Prostate gland (tissue), 2 donors: ENCODE data around the gene COX7A2.

Experiments used
- CTCF ChIP-seq, 4 experiments: fragments of 200-600 bp in 2 of 4; fragments of 450-650 bp in 2 of 4; sonication (generic) in 2 of 4; IDR thresholded peaks; 1 replicate in 3 of 4; 2 replicates in 1 of 4; pipeline ENCODE4 v1.5.1; 2016 to 2019; ENCODE audit warnings: antibody characterized with exemption in 4 of 4, mild to moderate bottlenecking in 2 of 4, moderate library complexity in 2 of 4
- POLR2A ChIP-seq: fragments of 450-650 bp; IDR thresholded peaks from one replicate; pipeline ENCODE4 v1.6.1; 2016; ENCODE audit warnings: antibody characterized with exemption, mild to moderate bottlenecking
- POLR2AphosphoS5 ChIP-seq: sonication (generic); formaldehyde crosslinking; IDR thresholded peaks from one replicate; pipeline ENCODE4 v1.6.1; 2017; ENCODE audit warnings: antibody characterized with exemption

DNA sequence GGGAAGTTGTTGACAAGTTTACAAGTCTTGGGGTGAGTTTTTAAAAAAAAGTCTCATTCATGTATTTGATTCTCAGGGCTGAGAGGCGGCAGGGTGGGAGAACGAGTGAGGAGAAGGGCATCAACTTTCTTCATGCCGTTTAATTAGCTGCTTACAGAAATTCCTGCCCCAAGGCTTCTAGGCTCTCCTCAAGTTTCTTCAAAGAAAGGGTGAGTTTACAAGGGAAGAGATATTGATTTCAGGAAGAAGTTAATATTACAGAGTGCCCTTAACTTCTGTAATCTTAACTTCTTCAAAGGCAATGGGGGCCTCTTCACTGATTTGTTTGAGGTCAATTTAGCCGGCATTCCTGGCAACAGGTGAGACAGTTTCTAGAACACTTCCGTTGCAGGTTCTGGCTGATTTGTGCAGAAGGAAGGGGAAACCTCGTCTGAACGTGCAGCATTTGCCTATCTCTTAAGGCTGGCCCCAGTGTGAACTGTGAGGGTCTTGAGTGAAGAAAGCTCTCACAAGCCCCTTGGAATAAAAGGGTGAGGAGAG, 34.3 kb downstream of the COX7A2 start:
- no peak for TF ChIP-seq CTCF (IDR thresholded peaks at IDR 0.05)
- TF ChIP-seq POLR2AphosphoS5: no peak
- TF ChIP-seq POLR2A: no peak
